Stimulated activated memory B cell treated with anti-CD40 and anti-IgM and Interleukin-4, amounts not matched to agents 10 μg/mL and 1 μg/mL and 100 μg/mL, for 72 hours (primary cell): ENCODE measurements around the gene NMT1.

ENCODE experiments used
- ATAC-seq: fragments of 150-1000 bp; cut with Tn5 transposase; 2 replicates; pipeline ENCODE4 v1.10.0; 2021
- H3K27ac Mint-ChIP-seq: one replicate; pipeline ENCODE4 v1.8.0; 2022; ENCODE audit warnings: mild to moderate bottlenecking, mixed read lengths
- H3K27me3 Mint-ChIP-seq: one replicate; pipeline ENCODE4 v1.8.0; 2022; ENCODE audit warnings: mixed read lengths
- H3K36me3 Mint-ChIP-seq: one replicate; pipeline ENCODE4 v1.8.0; 2022; ENCODE audit warnings: mixed read lengths
- H3K4me1 Mint-ChIP-seq: one replicate; pipeline ENCODE4 v1.8.0; 2022; ENCODE audit warnings: mixed read lengths
- H3K4me3 Mint-ChIP-seq: one replicate; pipeline ENCODE4 v1.8.0; 2022; ENCODE audit warnings: mild to moderate bottlenecking, moderate library complexity, mixed read lengths
- H3K9me3 Mint-ChIP-seq: one replicate; pipeline ENCODE4 v1.8.0; 2022; ENCODE audit warnings: mixed read lengths

The NMT1 gene

DNA sequence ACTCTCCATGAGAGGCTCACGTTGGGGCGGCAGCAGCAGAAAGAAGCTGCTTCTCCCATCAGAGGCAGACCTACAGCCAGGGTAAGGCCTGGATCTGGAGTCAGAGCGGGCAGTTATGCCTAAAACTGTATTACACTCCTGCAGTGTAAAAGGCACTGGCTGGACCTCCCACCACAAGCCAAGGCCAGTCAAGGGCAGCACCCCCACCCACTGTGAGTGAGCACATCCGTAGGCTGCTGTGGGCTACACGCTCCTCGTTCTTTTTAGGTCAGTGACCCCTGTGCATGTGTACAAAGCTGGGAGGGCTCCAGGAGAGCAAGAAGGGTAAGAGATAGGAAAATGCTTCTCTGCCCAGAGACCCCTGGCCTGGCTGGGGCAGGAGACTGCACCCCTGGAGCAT lies 30.4 kb upstream of the NMT1 start:
- no peaks in the 10 kb centered on the region for H3K9me3 Mint-ChIP-seq
- no peak overlapping the region for H3K27ac Mint-ChIP-seq
- H3K36me3 Mint-ChIP-seq: peaks cover 58% of the 10 kb centered on the region
- H3K4me1 Mint-ChIP-seq: peaks cover 13% of the 10 kb centered on the region
- no peak for ATAC-seq
- no peaks in the 10 kb centered on the region for H3K27me3 Mint-ChIP-seq
- no peak overlapping the region for H3K4me3 Mint-ChIP-seq

DNA sequence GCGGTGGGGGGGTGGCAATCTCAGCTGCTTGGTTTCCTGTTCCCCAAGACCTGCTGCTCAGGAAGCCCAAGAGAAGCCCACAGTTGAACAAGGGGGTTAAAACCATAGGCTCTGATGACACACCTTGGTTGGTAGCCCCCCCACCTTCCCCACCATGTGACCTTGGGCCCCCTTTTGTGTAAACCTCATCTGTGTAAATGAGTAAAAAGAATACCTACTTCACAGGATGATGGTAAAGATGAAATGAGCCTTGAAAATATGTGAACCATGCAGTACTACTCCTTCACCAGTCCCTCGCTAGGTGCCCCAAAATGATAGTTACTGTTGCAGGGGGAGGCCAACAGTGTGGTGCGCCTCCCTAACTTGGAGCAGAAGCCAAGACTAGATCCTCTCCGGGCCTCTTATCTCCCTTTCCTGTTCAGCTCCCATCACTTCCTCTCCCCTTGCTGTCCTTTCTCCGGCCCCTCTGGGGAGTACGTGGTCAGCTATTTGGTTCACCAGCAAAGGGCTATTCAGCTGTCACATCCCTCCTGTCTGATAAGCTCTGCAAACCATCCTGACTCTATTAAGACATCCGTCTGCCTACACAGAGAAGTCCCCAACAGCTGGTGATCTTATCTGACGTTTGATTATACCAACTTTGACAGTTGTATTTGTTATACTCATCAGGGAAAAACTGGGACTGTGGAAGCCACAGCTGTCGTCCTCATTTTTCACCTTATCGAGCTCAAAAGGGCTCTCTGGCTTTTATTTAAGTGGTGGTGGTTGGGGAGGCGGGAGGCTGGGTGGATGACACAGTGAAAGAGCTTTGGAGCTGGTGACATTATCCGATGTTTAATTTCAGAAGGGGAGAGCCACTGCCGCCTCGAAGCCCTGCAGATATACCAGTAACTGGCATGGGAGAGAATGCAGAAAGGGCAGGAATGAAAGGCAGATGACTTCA lies 29.6 kb upstream of the NMT1 start:
- H3K27me3 Mint-ChIP-seq: no peaks in the 10 kb centered on the region
- no peak overlapping the region for H3K27ac Mint-ChIP-seq
- no peak for ATAC-seq
- H3K36me3 Mint-ChIP-seq: peaks cover 61% of the 10 kb centered on the region
- no peak overlapping the region for H3K4me3 Mint-ChIP-seq
- no peaks in the 10 kb centered on the region for H3K9me3 Mint-ChIP-seq
- peaks cover 13% of the 10 kb centered on the region for H3K4me1 Mint-ChIP-seq

DNA sequence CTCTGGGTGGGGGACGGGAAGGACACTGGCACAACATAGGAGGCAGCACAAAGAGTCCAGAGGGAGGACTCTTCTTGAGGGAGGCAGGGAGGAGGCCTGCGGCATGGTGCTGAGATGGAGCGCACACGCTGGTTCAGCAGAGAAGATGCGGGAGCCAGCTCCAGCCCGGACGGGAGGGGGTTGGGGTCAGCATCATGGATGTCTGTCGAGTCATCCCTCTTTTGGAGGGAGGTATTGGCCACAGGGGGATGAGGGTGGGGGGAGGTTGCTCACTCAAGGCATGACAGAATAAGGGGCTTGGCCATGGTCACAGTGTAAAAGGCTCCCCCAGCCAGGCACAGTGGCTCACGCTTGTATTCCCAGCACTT lies 29.0 kb upstream of the NMT1 start:
- Mint-ChIP-seq H3K27ac (no peak overlapping the region), H3K9me3 (no peaks in the 10 kb centered on the region), H3K27me3 (no peaks in the 10 kb centered on the region), H3K4me1 (peaks cover 13% of the 10 kb centered on the region), H3K36me3 (peaks cover 61% of the 10 kb centered on the region), H3K4me3 (no peak overlapping the region)
- no peak for ATAC-seq

GRCh38 chr17:45034599-45034998 lies 26.5 kb upstream of the NMT1 start:
- no peak for ATAC-seq
- Mint-ChIP-seq H3K27ac (no peak overlapping the region), H3K9me3 (no peaks in the 10 kb centered on the region), H3K4me1 (peaks cover 19% of the 10 kb centered on the region), H3K36me3 (peaks cover 53% of the 10 kb centered on the region), H3K27me3 (no peaks in the 10 kb centered on the region), H3K4me3 (no peak overlapping the region)

- ATAC-seq: no peak
- H3K4me1 Mint-ChIP-seq: peaks cover 16% of the 10 kb centered on the region
- H3K4me3 Mint-ChIP-seq: no peak overlapping the region
- no peak overlapping the region for H3K27ac Mint-ChIP-seq
- H3K27me3 Mint-ChIP-seq: no peaks in the 10 kb centered on the region
- no peaks in the 10 kb centered on the region for H3K9me3 Mint-ChIP-seq
- H3K36me3 Mint-ChIP-seq: peaks cover 41% of the 10 kb centered on the region
Observed at GRCh38 chr17:45035848-45036247, 25.3 kb upstream of the NMT1 start.

DNA sequence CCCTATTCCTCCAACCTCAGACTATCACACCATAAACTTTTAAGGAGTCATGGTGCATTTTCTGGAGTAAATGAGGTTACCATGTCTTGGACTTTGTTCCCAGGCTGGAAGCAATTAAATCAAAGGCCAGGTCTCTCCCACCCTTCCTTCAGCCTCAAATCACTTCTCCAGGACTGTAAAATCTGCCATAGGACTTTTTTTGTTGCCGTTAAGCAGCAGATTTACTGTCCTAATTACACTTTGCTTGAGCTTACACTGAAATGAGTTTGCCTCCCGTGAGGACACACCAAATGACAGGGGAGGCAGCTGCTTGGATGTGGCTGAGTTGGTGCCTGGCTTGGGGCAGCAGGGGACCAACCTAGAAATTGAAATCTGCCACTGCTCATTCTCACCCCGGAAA lies 24.4 kb upstream of the NMT1 start:
- Mint-ChIP-seq H3K4me1 (peaks cover 21% of the 10 kb centered on the region), H3K27ac (no peak overlapping the region), H3K4me3 (no peak overlapping the region), H3K36me3 (peaks cover 32% of the 10 kb centered on the region), H3K9me3 (no peaks in the 10 kb centered on the region), H3K27me3 (no peaks in the 10 kb centered on the region)
- ATAC-seq: no peak

- ATAC-seq: peak; percentile 65
- Mint-ChIP-seq H3K36me3 (peaks cover 21% of the 10 kb centered on the region), H3K27ac (peak overlapping the region; percentile 41), H3K9me3 (no peaks in the 10 kb centered on the region), H3K4me1 (peaks cover 41% of the 10 kb centered on the region), H3K4me3 (no peak overlapping the region), H3K27me3 (no peaks in the 10 kb centered on the region)
Observed at GRCh38 chr17:45038728-45039634, 22.1 kb upstream of the NMT1 start.

DNA sequence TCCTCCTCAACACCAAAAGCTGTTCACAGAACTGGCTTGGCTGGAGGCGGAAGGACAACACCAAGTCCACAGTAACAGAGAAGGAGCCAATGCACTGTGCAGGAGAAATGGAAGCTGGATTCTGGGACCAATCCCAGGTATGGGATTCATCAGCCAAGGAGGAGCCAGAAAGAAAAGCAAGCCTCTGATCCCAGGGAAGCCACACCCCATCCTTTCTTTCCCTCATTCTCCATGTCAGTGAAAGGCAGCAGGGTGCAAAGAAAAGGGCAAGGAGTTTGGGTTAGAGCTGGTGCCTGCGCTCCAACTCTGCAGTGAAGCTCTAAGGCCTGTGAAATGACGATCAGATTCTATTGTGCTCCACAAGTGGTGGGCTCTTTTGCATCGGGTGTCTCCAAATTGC lies 20.7 kb upstream of the NMT1 start:
- Mint-ChIP-seq H3K4me3 (no peak overlapping the region), H3K27ac (no peak overlapping the region), H3K9me3 (no peaks in the 10 kb centered on the region), H3K36me3 (peaks cover 14% of the 10 kb centered on the region), H3K27me3 (no peaks in the 10 kb centered on the region), H3K4me1 (peaks cover 46% of the 10 kb centered on the region)
- ATAC-seq: no peak

GRCh38 chr17:45042346-45043120 lies 18.6 kb upstream of the NMT1 start:
- peaks cover 9% of the 10 kb centered on the region for H3K36me3 Mint-ChIP-seq
- no peaks in the 10 kb centered on the region for H3K27me3 Mint-ChIP-seq
- no peak for ATAC-seq
- H3K4me1 Mint-ChIP-seq: peaks cover 58% of the 10 kb centered on the region
- H3K4me3 Mint-ChIP-seq: no peak overlapping the region
- no peak overlapping the region for H3K27ac Mint-ChIP-seq
- no peaks in the 10 kb centered on the region for H3K9me3 Mint-ChIP-seq

DNA sequence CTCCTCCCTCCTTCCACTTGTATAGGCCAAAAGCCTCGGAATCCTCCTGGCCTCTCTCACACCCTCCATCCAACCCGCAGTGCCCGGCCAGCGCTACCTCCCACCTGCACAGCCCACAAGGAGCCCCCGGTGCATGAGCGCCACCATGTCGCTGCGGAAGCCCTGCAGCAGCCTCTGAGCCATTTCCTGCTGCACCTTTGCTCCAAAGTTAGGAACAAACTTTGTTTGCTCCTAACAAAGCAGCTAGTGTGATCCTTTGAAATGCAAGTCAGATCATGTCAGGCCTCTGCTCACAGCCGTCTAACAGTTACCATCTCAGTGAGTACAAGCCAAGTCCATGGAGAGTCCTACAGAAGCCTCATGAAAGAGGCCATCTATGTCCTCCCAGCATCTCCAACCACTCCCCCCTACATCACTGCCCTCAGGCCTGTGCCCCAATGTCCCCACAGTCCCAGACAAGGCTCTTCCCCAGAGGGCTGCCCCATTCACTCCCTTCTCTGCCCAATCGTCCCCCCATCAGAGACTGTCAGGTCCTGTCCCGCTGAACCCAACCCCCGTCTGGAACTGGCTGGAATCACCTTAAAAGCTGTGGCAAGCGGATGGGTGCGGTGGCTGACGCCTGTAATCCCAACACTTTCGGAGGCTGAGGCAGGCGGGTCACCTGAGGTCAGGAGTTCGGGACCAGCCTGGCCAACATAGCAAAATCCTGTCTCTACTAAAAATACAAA lies 17.1 kb upstream of the NMT1 start:
- H3K36me3 Mint-ChIP-seq: peaks cover 9% of the 10 kb centered on the region
- no peaks in the 10 kb centered on the region for H3K9me3 Mint-ChIP-seq
- no peak overlapping the region for H3K4me3 Mint-ChIP-seq
- H3K27ac Mint-ChIP-seq: no peak overlapping the region
- no peak for ATAC-seq
- H3K4me1 Mint-ChIP-seq: peaks cover 58% of the 10 kb centered on the region
- no peaks in the 10 kb centered on the region for H3K27me3 Mint-ChIP-seq

GRCh38 chr17:45046537-45047125 lies 14.5 kb upstream of the NMT1 start:
- Mint-ChIP-seq H3K36me3 (peaks cover 9% of the 10 kb centered on the region), H3K9me3 (no peaks in the 10 kb centered on the region), H3K27ac (peak overlapping the region; percentile 43), H3K4me1 (peaks cover 57% of the 10 kb centered on the region), H3K27me3 (no peaks in the 10 kb centered on the region), H3K4me3 (peak overlapping the region; percentile 8)
- ATAC-seq: peak; percentile 53

- H3K9me3 Mint-ChIP-seq: no peaks in the 10 kb centered on the region
- peaks cover 44% of the 10 kb centered on the region for H3K4me1 Mint-ChIP-seq
- H3K4me3 Mint-ChIP-seq: no peak overlapping the region
- peaks cover 5% of the 10 kb centered on the region for H3K36me3 Mint-ChIP-seq
- no peaks in the 10 kb centered on the region for H3K27me3 Mint-ChIP-seq
- no peak overlapping the region for H3K27ac Mint-ChIP-seq
- ATAC-seq: no peak
Observed at GRCh38 chr17:45048795-45049563, 12.1 kb upstream of the NMT1 start.

- no peaks in the 10 kb centered on the region for H3K9me3 Mint-ChIP-seq
- no peak for ATAC-seq
- H3K27me3 Mint-ChIP-seq: no peaks in the 10 kb centered on the region
Observed at GRCh38 chr17:45050481-45051059, 10.5 kb upstream of the NMT1 start.

More at GRCh38 chr17:45050481-45051059, 10.5 kb upstream of the NMT1 start:
- Mint-ChIP-seq H3K36me3 (no peaks in the 10 kb centered on the region), H3K4me3 (peak overlapping the region; percentile 81), H3K27ac (peak overlapping the region; percentile 88), H3K4me1 (peaks cover 39% of the 10 kb centered on the region)
